ENCODE results near the gene ABCC1.

- TF ChIP-seq CTCF (IDR thresholded peaks at IDR 0.05) (no peak), ZFX (IDR thresholded peaks at IDR 0.05; ENCODE audit: borderline replicate concordance) (no peak)
Measured at GRCh38 chr16:16004314-16004749, 54.9 kb downstream of the ABCC1 start.

Data from 22Rv1 (cell line).